Trophoblast cell (in vitro differentiated cells and primary cell): ENCODE results near the gene SIPA1L3.
A peak's percentile ranks its signal among the peaks of the same experiment; 100 is the strongest.

Experiments
- DNase-seq, 2 donors: peaks; one replicate each; pipeline ENCODE4 v3.0.0-alpha.2; 2016
- H2AFZ ChIP-seq: 2 replicates; pipeline ENCODE4 v1.6.1; 2013; ENCODE audit warnings: low read length, moderate library complexity, mild to moderate bottlenecking; ENCODE audit not compliant: insufficient read depth, poor library complexity
- H2AK5ac ChIP-seq: 2 replicates; pipeline ENCODE4 v1.6.1; 2013; ENCODE audit warnings: mild to moderate bottlenecking, low read length
- H2BK120ac ChIP-seq: 2 replicates; pipeline ENCODE4 v1.6.1; 2013; ENCODE audit warnings: low read length, mild to moderate bottlenecking, moderate library complexity; ENCODE audit not compliant: insufficient read depth, poor library complexity
- H2BK12ac ChIP-seq: 2 replicates; pipeline ENCODE4 v1.6.1; 2013; ENCODE audit warnings: mild to moderate bottlenecking, low read length, moderate library complexity
- H2BK5ac ChIP-seq: 2 replicates; pipeline ENCODE4 v1.6.1; 2013; ENCODE audit warnings: low read length, low read depth, moderate library complexity, mild to moderate bottlenecking; ENCODE audit not compliant: poor library complexity
- H3K14ac ChIP-seq: 2 replicates; pipeline ENCODE4 v1.6.1; 2013; ENCODE audit warnings: mild to moderate bottlenecking, low read length
- H3K18ac ChIP-seq: 2 replicates; pipeline ENCODE4 v1.6.1; 2013; ENCODE audit warnings: mild to moderate bottlenecking, low read length
- H3K23ac ChIP-seq: 2 replicates; pipeline ENCODE4 v1.6.1; 2013; ENCODE audit warnings: low read length
- H3K27ac ChIP-seq: 2 replicates; pipeline ENCODE4 v1.5.1; 2013; ENCODE audit warnings: low read depth, mild to moderate bottlenecking, inconsistent platforms, low read length, moderate library complexity
- H3K27me3 ChIP-seq: 2 replicates; pipeline ENCODE4 v1.6.1; 2013; ENCODE audit warnings: inconsistent platforms, mild to moderate bottlenecking, low read length, moderate library complexity; ENCODE audit not compliant: insufficient read depth
- H3K36me3 ChIP-seq, 2 experiments: 1 replicate in 1 of 2; 2 replicates in 1 of 2; pipeline ENCODE4 v1.6.1; 2013; ENCODE audit warnings: low read length in 2 of 2, mild to moderate bottlenecking in 2 of 2, moderate library complexity in 1 of 2; ENCODE audit not compliant: insufficient read depth in 2 of 2, control insufficient read depth in 1 of 2
- H3K4ac ChIP-seq: 2 replicates; pipeline ENCODE4 v1.6.1; 2013; ENCODE audit warnings: low read depth, mild to moderate bottlenecking, low read length, moderate library complexity
- H3K4me1 ChIP-seq, 2 experiments: 1 replicate in 1 of 2; 2 replicates in 1 of 2; pipeline ENCODE4 v1.6.1; 2013; ENCODE audit warnings: low read length in 2 of 2, mild to moderate bottlenecking in 2 of 2, moderate library complexity in 1 of 2; ENCODE audit not compliant: insufficient read depth in 2 of 2, control insufficient read depth in 1 of 2
- H3K4me2 ChIP-seq: 2 replicates; pipeline ENCODE4 v1.6.1; 2013; ENCODE audit warnings: inconsistent platforms, mild to moderate bottlenecking, low read length, moderate library complexity
- H3K4me3 ChIP-seq: 2 replicates; pipeline ENCODE4 v1.5.1; 2013; ENCODE audit warnings: mild to moderate bottlenecking, low read depth, low read length, inconsistent platforms
- H3K79me1 ChIP-seq: one replicate; pipeline ENCODE4 v1.6.1; 2013; ENCODE audit warnings: low read length
- H3K79me2 ChIP-seq: 2 replicates; pipeline ENCODE4 v1.6.1; 2013; ENCODE audit warnings: low read length, mild to moderate bottlenecking; ENCODE audit not compliant: control insufficient read depth, insufficient read depth, poor library complexity
- H3K9ac ChIP-seq: 2 replicates; pipeline ENCODE4 v1.6.1; 2013; ENCODE audit warnings: mild to moderate bottlenecking, low read length
- H3K9me3 ChIP-seq: 2 replicates; pipeline ENCODE4 v1.6.1; 2013; ENCODE audit warnings: low read depth, mild to moderate bottlenecking, control low read depth, inconsistent platforms, low read length; ENCODE audit not compliant: insufficient read depth
- H4K12ac ChIP-seq: 2 replicates; pipeline ENCODE4 v1.6.1; 2013; ENCODE audit warnings: low read depth, mild to moderate bottlenecking, low read length, moderate library complexity
- H4K8ac ChIP-seq: 2 replicates; pipeline ENCODE4 v1.6.1; 2013; ENCODE audit warnings: low read depth, mild to moderate bottlenecking, low read length, moderate library complexity
- H4K91ac ChIP-seq: one replicate; pipeline ENCODE4 v1.6.1; 2013; ENCODE audit warnings: low read depth, mild to moderate bottlenecking, low read length, moderate library complexity
- WGBS: extraction: QIAGEN DNeasy Blood & Tissue Kit; methylation state at CpG from one replicate; pipeline ENCODE4 v1.1.7; 2013; ENCODE audit warnings: missing lambda C conversion rate; ENCODE audit not compliant: insufficient read length, insufficient coverage; ENCODE audit errors: extremely low coverage; 5-methylcytosine and 5-hydroxymethylcytosine counted together

SIPA1L3 gene

GRCh38 chr19:37902668-37903067 lies 4.3 kb upstream of the SIPA1L3 start:
- peaks cover 9% of the 10 kb centered on the region for H3K79me2 ChIP-seq
- H2AFZ ChIP-seq, result no peak overlapping the region
- H3K18ac ChIP-seq, result no peak overlapping the region
- no peak overlapping the region for H3K4ac ChIP-seq
- no peak overlapping the region for H3K27ac ChIP-seq
- H3K36me3 ChIP-seq, result no peaks in the 10 kb centered on the region
- no peaks in the 10 kb centered on the region for H3K9me3 ChIP-seq
- H3K4me3 ChIP-seq, result no peak overlapping the region
- H3K27me3 ChIP-seq, result no peaks in the 10 kb centered on the region
- no peak overlapping the region for H4K91ac ChIP-seq
- no peak overlapping the region for H2BK12ac ChIP-seq
- no peak overlapping the region for H2BK120ac ChIP-seq
- H3K23ac ChIP-seq, result no peak overlapping the region
- H3K14ac ChIP-seq, result no peak overlapping the region
- H4K12ac ChIP-seq, result no peak overlapping the region
- peaks cover 10% of the 10 kb centered on the region for H3K79me1 ChIP-seq
- no peak overlapping the region for H4K8ac ChIP-seq
- no peak overlapping the region for H3K4me2 ChIP-seq
- H2BK5ac ChIP-seq, result no peak overlapping the region
- peak; percentile 84 to 95 for DNase-seq
- no peak overlapping the region for H2AK5ac ChIP-seq
- H3K4me1 ChIP-seq, result peaks cover under 1 to 4% of the 10 kb centered on the region in 2 experiments
- no peak overlapping the region for H3K9ac ChIP-seq
- no CpG with 5 or more reads among the region's 4 CpGs for WGBS

- Histone ChIP-seq H4K8ac (no peak overlapping the region), H2AK5ac (no peak overlapping the region), H3K79me2 (peaks cover 13% of the 10 kb centered on the region), H3K27me3 (no peaks in the 10 kb centered on the region), H4K91ac (no peak overlapping the region), H2BK120ac (no peak overlapping the region), H3K4me3 (no peak overlapping the region), H3K36me3 (no peaks in the 10 kb centered on the region), H4K12ac (no peak overlapping the region), H3K27ac (no peak overlapping the region), H2AFZ (no peak overlapping the region), H2BK12ac (no peak overlapping the region), H3K23ac (no peak overlapping the region), H3K9ac (no peak overlapping the region), H3K4ac (no peak overlapping the region), H3K79me1 (peaks cover 10% of the 10 kb centered on the region), H3K4me1 (peaks cover 4 to 9% of the 10 kb centered on the region in 2 experiments), H3K18ac (no peak overlapping the region), H3K9me3 (no peaks in the 10 kb centered on the region), H3K14ac (no peak overlapping the region), H3K4me2 (no peak overlapping the region), H2BK5ac (no peak overlapping the region)
- peak in 1 of 2 donors; percentile 19 for DNase-seq
- WGBS, result no CpG with 5 or more reads among the region's 2 CpGs
Observed at GRCh38 chr19:37903096-37903495, 3.9 kb upstream of the SIPA1L3 start.

DNA sequence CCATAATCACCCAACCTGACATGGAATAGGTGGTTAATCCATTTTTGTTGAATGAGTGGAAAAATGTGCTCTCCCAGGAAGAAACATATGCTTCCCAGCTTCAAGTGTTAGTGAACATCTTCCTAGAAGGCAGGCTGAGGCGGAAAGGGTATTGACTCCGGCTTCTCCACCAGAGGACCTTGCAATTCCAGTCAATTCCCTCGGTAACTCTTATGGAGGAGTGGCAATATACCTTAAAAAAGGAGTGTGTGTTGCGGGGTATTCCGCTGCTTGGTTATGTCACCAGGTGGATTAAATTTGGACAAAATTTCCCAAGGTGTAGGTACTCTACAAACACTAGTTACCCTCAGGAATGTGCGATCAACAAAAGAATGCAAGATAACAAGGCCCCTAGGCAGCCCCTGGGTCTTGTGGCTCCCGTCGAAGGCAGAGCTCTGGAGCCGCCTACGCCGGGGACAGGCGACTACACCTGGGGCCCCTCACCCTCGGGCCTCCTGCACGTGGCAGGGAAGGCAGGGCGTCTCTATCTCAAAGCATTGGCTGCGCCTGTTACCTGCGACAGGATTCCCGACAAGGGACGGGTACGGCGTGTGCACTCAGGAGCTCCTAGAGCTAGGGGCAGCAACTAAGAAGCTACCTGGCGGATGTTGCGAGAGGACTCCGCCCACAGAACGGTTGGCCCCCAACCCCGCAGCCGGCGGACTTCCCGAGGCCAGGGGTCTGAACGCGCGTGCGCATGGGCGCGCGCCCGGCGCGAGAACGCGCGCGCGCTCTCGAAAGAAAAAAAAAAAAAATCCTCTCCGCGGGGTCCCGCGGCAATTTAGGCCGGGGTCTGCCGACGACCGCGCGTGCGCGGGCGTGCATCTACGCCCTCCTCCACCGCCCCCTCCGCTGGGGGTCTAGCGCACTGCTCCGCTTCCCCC lies 801 bp upstream of the SIPA1L3 start, which contains the start of gene WDR87:
WDR87 (minus strand) TSS at position 649 of the 923 bp plus-strand sequence. CDS start 8,355 bp downstream, outside the sequence.
- peak; percentile 82 to 87 for DNase-seq
- Histone ChIP-seq H3K4ac (peak within 1 kb of the TSS; percentile 86), H3K9me3 (no peaks in the 10 kb centered on the region), H2BK120ac (peak within 1 kb of the TSS; percentile 97), H2AFZ (peak within 1 kb of the TSS; percentile 100), H3K4me1 (peaks cover 6 to 9% of the 10 kb centered on the region in 2 experiments), H2AK5ac (no peak within 1 kb of the TSS), H3K36me3 (no peaks in the 10 kb centered on the region), H3K79me1 (peaks cover 10% of the 10 kb centered on the region), H3K27me3 (no peaks in the 10 kb centered on the region), H4K8ac (peak within 1 kb of the TSS; percentile 97), H2BK12ac (peak within 1 kb of the TSS; percentile 74), H3K9ac (peak within 1 kb of the TSS; percentile 84), H2BK5ac (peak within 1 kb of the TSS; percentile 87), H3K4me2 (peak within 1 kb of the TSS; percentile 76), H3K4me3 (peak within 1 kb of the TSS; percentile 91), H3K23ac (no peak within 1 kb of the TSS), H4K12ac (peak within 1 kb of the TSS; percentile 98), H3K79me2 (peaks cover 13% of the 10 kb centered on the region), H4K91ac (peak within 1 kb of the TSS; percentile 96), H3K27ac (peak within 1 kb of the TSS; percentile 87), H3K14ac (peak within 1 kb of the TSS; percentile 89), H3K18ac (peak within 1 kb of the TSS; percentile 98)
- WGBS, result no CpG with 5 or more reads among the region's 63 CpGs

DNA sequence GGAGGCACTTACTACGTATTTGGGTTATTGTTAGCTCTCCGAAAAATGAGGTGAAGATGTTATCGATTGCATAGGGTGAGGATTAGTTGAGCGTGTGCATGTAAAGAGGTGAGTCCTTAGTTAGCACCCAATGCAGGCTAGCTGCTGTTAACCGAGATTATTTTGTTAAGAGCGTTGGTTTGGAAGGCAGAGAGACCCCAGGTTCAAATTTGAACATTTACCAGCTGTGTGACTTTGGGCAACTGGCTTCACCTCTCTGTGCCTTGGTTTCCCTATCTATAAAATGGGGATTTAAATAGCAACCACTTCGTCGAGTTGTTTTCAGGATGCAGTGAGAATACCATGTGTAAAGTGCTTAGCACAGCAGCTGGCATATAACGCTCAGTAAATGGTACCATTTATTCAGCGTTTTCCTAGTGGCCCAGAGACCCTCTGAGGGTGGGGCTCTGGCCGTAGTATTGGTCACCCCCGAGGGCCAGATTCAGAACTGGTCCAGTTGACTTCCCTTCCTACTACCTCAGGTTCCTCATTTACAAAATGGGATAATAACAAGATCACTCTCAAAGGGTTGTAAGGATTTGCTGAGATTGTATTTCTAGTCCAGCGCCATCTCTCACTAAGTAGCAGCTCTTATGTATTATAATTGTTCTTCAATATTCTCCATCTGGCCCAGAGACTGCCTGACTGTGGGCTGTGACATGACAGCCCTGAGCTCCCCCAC lies 887 bp downstream of the SIPA1L3 start:
- Histone ChIP-seq H3K4me3 (peak overlapping the region; percentile 91), H3K18ac (no peak overlapping the region), H4K12ac (no peak overlapping the region), H3K79me2 (peaks cover 13% of the 10 kb centered on the region), H2BK120ac (no peak overlapping the region), H3K79me1 (peaks cover 10% of the 10 kb centered on the region), H3K27ac (no peak overlapping the region), H3K4me2 (peak overlapping the region; percentile 76), H4K91ac (no peak overlapping the region), H3K4me1 (peaks cover 6 to 9% of the 10 kb centered on the region in 2 experiments), H3K9me3 (no peaks in the 10 kb centered on the region), H3K9ac (peak overlapping the region; percentile 84), H2BK5ac (no peak overlapping the region), H3K36me3 (no peaks in the 10 kb centered on the region), H3K27me3 (no peaks in the 10 kb centered on the region), H2AFZ (peak overlapping the region; percentile 24), H2BK12ac (no peak overlapping the region), H3K4ac (peak overlapping the region; percentile 31), H3K14ac (no peak overlapping the region), H2AK5ac (peak overlapping the region; percentile 45), H4K8ac (no peak overlapping the region), H3K23ac (no peak overlapping the region)
- no peak for DNase-seq
- no CpG with 5 or more reads among the region's 13 CpGs for WGBS
